HEK293T (cell line): Measurements from ENCODE around the gene PPP6R1.

Source experiments
- CTCF ChIA-PET: fragments of 350-600 bp; formaldehyde crosslinking; extraction: SDS; loops from one replicate; lab custom pipeline; 2021; ENCODE audit warnings: antibody characterized with exemption, inconsistent platforms; lab: Yijun Ruan, JAX
- POLR2A ChIA-PET: fragments of 350-600 bp; formaldehyde crosslinking; extraction: SDS; loops from one replicate; lab custom pipeline; 2020; ENCODE audit warnings: antibody characterized with exemption, inconsistent platforms; lab: Yijun Ruan, JAX
- DNase-seq: peaks from one replicate; pipeline ENCODE4 v3.0.0; 2012; ENCODE audit warnings: mixed read lengths; ENCODE audit errors: extremely low spot score
- ARNT ChIP-seq: fragments of 450-650 bp; IDR thresholded peaks from 2 replicates; pipeline ENCODE4 v1.6.1; 2017; ENCODE audit warnings: mild to moderate bottlenecking
- BHLHE40 ChIP-seq: fragments of 450-650 bp; IDR thresholded peaks from 2 replicates; pipeline ENCODE4 v1.6.1; 2016; ENCODE audit warnings: mild to moderate bottlenecking, moderate library complexity, borderline replicate concordance
- CTBP1 ChIP-seq: fragments of 450-650 bp; IDR thresholded peaks from 2 replicates; pipeline ENCODE4 v1.6.1; 2016; ENCODE audit warnings: borderline replicate concordance
- ELF4 ChIP-seq: fragments of 450-650 bp; IDR thresholded peaks from 2 replicates; pipeline ENCODE4 v1.6.1; 2017; ENCODE audit warnings: antibody characterized with exemption
- FOXA1 ChIP-seq: fragments of 450-650 bp; IDR thresholded peaks from 2 replicates; pipeline ENCODE4 v1.6.1; 2016; ENCODE audit warnings: mild to moderate bottlenecking
- FOXK2 ChIP-seq: fragments of 450-650 bp; IDR thresholded peaks from 2 replicates; pipeline ENCODE4 v1.6.1; 2016; ENCODE audit warnings: mild to moderate bottlenecking
- FOXM1 ChIP-seq: fragments of 450-650 bp; IDR thresholded peaks from 2 replicates; pipeline ENCODE4 v1.6.1; 2017; ENCODE audit warnings: mild to moderate bottlenecking, borderline replicate concordance
- HDGF ChIP-seq: fragments of 450-650 bp; IDR thresholded peaks from 2 replicates; pipeline ENCODE4 v1.6.1; 2017; ENCODE audit warnings: antibody characterized with exemption, borderline replicate concordance
- L3MBTL2 ChIP-seq: fragments of 450-650 bp; conservative IDR thresholded peaks from 2 replicates; pipeline ENCODE4 v1.6.1; 2016; ENCODE audit warnings: mild to moderate bottlenecking
- LEF1 ChIP-seq: fragments of 450-650 bp; IDR thresholded peaks from 2 replicates; pipeline ENCODE4 v1.6.1; 2017; ENCODE audit warnings: mild to moderate bottlenecking, borderline replicate concordance
- NFRKB ChIP-seq: fragments of 450-650 bp; IDR thresholded peaks from 2 replicates; pipeline ENCODE4 v1.6.1; 2016; ENCODE audit warnings: mild to moderate bottlenecking, moderate library complexity
- SP1 ChIP-seq: fragments of 450-650 bp; IDR thresholded peaks from 2 replicates; pipeline ENCODE4 v1.6.1; 2017
- SUZ12 ChIP-seq: fragments of 450-650 bp; IDR thresholded peaks from 2 replicates; pipeline ENCODE4 v1.6.1; 2016; ENCODE audit warnings: mild to moderate bottlenecking
- TARDBP ChIP-seq: fragments of 450-650 bp; IDR thresholded peaks from 2 replicates; pipeline ENCODE4 v1.6.1; 2016
- ZNF384 ChIP-seq: fragments of 450-650 bp; IDR thresholded peaks from 2 replicates; pipeline ENCODE4 v1.6.1; 2016
- TF ChIP-seq, protein P1 (sequence below): fragments of 450-650 bp; IDR thresholded peaks from 2 replicates; pipeline ENCODE4 v1.6.1; 2016

The PPP6R1 gene

DNA sequence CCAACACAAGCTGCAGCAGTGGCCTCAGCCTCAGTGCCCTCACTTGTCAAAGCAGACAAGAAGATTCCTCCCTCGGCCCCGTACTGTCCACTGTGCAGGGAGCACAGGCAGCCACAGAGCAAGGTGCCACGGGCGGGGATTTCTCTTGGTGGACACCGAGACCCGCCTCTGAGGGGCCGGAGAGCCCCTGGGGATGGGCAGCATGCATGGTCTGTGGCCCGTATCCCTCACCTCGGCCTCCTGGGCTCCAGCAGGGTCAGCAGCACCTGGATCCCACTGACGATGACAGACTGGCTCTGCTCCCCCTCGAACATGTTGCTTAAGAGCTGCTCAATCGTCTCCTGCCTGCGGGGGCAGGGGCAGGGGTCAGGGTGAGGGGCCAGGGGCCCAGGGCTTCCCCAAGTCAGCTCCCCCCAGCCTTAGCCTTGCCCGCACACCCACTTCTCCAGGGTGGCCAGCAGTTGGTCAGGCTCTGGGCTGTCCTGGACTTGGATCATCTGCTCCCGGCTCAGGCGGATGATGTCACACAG, 16.8 kb downstream of the PPP6R1 start:
- no peak for TF ChIP-seq SP1
- TF ChIP-seq FOXK2 = no peak
- no peak for TF ChIP-seq L3MBTL2
- TF ChIP-seq ARNT = no peak
- TF ChIP-seq FOXA1 = no peak
- no peak for TF ChIP-seq LEF1
- TF ChIP-seq HDGF = no peak
- TF ChIP-seq, protein P1, sequence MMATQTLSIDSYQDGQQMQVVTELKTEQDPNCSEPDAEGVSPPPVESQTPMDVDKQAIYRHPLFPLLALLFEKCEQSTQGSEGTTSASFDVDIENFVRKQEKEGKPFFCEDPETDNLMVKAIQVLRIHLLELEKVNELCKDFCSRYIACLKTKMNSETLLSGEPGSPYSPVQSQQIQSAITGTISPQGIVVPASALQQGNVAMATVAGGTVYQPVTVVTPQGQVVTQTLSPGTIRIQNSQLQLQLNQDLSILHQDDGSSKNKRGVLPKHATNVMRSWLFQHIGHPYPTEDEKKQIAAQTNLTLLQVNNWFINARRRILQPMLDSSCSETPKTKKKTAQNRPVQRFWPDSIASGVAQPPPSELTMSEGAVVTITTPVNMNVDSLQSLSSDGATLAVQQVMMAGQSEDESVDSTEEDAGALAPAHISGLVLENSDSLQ = no peak
- TF ChIP-seq NFRKB = no peak
- no peak for TF ChIP-seq FOXM1
- no peak for TF ChIP-seq CTBP1
- TF ChIP-seq BHLHE40 = no peak
- TF ChIP-seq ZNF384 = no peak
- no peak for TF ChIP-seq ELF4
- TF ChIP-seq SUZ12 = no peak
- TF ChIP-seq TARDBP = no peak

DNA sequence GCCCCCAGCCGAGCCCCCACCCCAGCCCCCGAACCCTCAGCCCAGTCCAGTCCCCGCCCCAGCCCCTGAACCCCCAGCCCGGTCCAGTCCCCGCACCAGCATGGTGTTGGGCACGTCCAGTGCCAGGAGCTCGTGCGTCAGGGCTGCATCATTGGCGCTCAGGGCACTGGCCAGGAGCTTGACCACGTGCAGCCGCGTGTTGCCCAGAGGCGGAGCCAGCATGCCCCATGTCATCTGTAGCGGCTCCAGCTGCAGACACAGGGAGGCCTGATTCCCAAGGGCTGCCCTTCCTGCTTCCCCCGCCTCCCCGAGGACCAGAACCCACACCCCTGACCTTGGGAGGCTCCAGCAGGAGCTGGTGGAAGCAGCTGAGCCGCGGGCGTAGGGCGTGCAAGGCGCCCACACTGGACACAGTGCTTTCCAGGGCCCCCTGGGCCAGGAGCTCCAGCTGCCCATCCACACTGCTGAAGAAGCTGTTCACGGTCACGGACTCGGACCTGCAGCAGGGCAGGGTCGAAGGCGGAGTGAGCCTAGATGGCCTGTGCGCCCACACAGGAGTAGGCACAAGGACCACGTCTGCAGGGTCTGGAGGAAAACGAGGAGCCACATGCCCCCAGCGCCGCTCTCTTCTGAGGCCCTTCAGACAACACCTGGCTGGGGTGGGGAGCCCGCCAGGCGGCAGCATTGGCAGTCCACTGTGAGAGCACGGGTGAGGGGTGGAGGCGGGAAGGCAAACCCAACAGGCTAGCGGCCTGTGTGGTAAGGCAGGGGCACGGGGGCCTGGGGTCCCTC, 17.5 kb downstream of the PPP6R1 start:
- TF ChIP-seq LEF1 (no peak), BHLHE40 (no peak), TARDBP (no peak)
- ChIA-PET CTCF (no interaction called here), POLR2A (no interaction called here)
- DNase-seq = no peak

More for the DNA sequence above, 16.8 kb downstream of the PPP6R1 start:
- no peak for DNase-seq
- ChIA-PET POLR2A (no interaction called here), CTCF (no interaction called here)

DNA sequence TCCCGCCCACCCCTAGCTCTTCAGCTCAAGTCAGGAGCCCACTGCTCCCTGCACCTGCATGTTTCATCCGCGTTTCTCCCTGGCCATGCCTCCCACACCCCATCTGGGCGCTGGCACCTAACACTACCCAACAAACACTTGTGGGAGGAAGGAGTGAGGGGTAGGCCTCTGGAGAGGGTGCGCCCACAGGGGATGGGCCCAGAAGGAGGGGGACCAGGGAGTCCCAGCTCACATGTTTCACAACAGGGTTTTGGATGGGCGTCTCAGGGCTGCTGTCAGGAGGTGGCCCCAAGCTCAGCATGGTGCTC, 18.1 kb downstream of the PPP6R1 start:
- TF ChIP-seq, protein P1 = no peak
- TF ChIP-seq FOXM1 (no peak), ARNT (no peak), HDGF (no peak), SP1 (no peak), SUZ12 (no peak), CTBP1 (no peak), ELF4 (no peak), FOXK2 (no peak), TARDBP (no peak), NFRKB (no peak), ZNF384 (no peak), LEF1 (no peak), FOXA1 (no peak)
- ChIA-PET POLR2A (no interaction called here), CTCF (no interaction called here)
- no peak for DNase-seq

DNA sequence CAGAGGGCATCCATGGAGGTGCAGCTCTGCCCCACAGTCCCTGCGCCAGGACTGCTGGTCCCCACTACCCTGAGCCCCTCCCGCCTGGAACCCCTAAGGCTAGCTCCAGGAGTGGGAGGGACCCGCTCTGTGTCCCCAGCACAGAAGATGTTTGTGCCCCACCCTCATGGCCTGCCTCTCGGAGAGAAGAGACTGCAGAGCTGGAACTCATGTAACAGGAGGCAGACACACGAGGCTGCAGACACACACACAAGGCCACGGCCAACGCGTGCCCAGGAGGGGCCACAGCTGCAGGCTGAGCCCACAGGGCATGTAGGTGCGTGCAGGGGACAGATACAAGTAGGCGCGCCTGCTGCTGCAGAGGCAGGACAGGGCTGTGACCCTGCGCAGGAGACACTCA, 19.8 kb downstream of the PPP6R1 start:
- POLR2A ChIA-PET = interaction anchor here (1.2 kb wide), 1 partner anchor 19 kb away, joined by 3 read pairs; no protein-coding TSS in a partner anchor
- TF ChIP-seq ZNF384 (no peak), BHLHE40 (no peak), HDGF (no peak)
- no peak for DNase-seq
- CTCF ChIA-PET = no interaction called here

DNA sequence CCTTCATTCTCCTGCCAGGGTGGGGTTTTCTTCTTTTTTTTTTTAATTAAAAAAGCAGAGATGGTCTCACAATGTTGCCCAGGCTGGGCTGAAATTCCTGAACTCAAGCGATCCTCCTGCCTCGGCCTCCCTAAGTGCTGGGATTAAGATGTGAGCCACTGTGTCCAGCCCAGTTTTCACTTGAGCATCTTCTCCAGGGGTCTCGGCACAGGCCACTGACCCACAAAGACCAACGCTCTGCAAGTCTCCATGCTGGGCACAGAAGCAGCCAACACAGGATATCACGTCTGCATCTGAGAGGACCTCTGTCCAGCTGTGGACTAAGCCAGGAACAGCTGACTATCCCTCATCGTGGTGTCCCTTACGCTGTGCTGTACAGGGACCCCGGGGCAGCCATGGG, 20.8 kb downstream of the PPP6R1 start:
- no peak for DNase-seq
- ChIA-PET CTCF (interaction anchor here (0.6 kb wide), 1 partner anchor 22 kb away, joined by 5 read pairs; no protein-coding TSS in a partner anchor), POLR2A (interaction anchor here (0.6 kb wide), 1 partner anchor 92 kb away, joined by 3 read pairs; no protein-coding TSS in a partner anchor)

DNA sequence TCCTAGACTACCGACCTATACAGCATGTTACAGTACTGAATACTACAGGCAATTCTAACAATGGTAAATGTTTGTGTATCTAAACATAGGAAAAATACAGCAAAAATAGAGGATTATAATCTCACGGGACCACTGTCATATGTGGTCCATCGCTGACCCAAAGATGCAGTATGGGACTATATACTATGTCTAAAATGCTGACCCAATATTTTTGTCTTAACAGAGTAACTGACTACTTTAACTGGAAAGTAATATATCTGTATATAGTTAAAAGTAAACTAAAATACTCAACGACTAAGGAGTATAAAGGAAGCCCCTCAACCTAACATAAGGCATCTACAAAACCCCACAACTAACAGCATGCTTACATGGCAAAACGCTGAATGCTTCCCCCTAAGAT, 25.8 kb downstream of the PPP6R1 start:
- CTCF ChIA-PET = no interaction called here
- TF ChIP-seq BHLHE40 (no peak), CTBP1 (no peak), FOXK2 (no peak), NFRKB (no peak), L3MBTL2 (no peak), ARNT (no peak), LEF1 (no peak), FOXM1 (no peak), ELF4 (no peak), FOXA1 (no peak), TARDBP (no peak), HDGF (no peak), ZNF384 (no peak), SP1 (no peak), SUZ12 (no peak)
- TF ChIP-seq, protein P1 = no peak
- no peak for DNase-seq
- POLR2A ChIA-PET = no interaction called here

More for the DNA sequence above, 20.8 kb downstream of the PPP6R1 start:
- no peak for TF ChIP-seq ARNT
- no peak for TF ChIP-seq L3MBTL2
- no peak for TF ChIP-seq ELF4
- TF ChIP-seq SUZ12 = no peak
- TF ChIP-seq BHLHE40 = no peak
- TF ChIP-seq SP1 = no peak
- TF ChIP-seq NFRKB = no peak
- no peak for TF ChIP-seq LEF1
- TF ChIP-seq ZNF384 = no peak
- no peak for TF ChIP-seq FOXK2
- TF ChIP-seq, protein P1 = no peak
- TF ChIP-seq HDGF = no peak
- no peak for TF ChIP-seq TARDBP
- no peak for TF ChIP-seq FOXA1
